NCI-H1436 treated with DMSO at 0.1 percent for 48 hours (cell line): ENCODE data around the gene PGF.

Source experiments
- DNase-seq: peaks from one replicate; lab custom pipeline; 2025; lab: John Stamatoyannopoulos, UW

Gene PGF

GRCh38 chr14:74919421-74920165, 35.8 kb downstream of the PGF start:
- DNase-seq, result no peak

DNA sequence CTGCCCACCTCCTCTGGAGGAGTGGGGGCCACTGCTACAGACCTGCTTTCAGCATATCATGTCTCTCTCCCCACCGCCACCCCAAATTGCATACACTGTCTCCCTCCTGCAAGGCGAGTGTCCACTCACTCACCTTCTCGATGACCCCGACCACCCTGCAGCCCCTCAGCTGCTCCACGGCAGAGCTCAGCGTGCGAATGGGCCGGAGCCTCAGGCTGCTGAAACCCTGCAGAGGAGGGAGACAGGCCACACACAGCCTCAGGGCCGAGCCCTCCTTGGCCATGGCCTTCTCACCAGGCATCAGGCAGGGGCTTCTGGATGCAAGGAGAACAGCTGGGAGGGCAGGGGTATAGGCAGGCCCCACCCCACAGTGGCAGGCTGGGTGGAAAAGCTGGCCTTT, 37.0 kb downstream of the PGF start:
- DNase-seq, result no peak

DNA sequence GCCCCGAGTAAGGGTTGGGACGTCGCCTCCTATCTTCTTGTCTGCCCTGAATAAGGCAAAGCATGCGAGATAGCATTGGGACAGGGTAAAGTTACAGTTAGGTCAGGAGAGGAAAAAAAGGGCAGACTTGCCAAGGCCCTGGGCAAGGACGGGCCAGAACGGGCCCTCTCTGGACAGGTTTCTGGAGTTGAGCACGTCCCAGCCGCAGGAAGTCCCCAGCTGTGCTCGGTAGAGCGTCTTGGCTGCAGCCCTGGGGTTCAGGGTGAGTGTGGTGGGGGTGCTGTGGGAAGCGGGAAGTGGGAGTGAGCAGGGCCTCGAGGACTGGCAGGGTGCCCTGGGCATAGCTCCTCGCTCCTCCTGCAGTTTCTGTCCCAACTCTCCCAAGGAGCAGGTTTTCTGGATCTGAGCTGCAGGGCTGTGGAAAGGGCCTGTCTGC, 37.7 kb downstream of the PGF start:
- DNase-seq, result no peak

DNA sequence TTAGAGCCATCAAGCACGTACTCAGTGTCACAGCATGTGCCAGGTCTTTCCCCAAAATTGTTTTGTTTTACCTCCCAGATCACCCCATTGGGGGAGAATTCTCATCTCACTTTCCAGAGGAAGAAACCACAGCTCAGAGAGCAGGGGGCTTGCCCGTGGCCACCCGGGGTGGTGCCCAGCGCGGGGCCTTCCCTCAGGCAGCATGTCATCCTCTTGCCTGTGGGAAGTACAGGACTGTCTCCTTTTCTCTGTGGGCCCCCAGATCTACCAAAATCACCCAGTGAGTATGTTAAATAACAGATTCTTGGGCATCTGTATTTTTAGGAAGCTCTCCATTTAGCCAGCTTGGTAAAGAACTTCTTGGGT, 38.2 kb downstream of the PGF start:
- DNase-seq, result no peak

GRCh38 chr14:74915826-74916225, 39.6 kb downstream of the PGF start:
- no peak for DNase-seq

DNA sequence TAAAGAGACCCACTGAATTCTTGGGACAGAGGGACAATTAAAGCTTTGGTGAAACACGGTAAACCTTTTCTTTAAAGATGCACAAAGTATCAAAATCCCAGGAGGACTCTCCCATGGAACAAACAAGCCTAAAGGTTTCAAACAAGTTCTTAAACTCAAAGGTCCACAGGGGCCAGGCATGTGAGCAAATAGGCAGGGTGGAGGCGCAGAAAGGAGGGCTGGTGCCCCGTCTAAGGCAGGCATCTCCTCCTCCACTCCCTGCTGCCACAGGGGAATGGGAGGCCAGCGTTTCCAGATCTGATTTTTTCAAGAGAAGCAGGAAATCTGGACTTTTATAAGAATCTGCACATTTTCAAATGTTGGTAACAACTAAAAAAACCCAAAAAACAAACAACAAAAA, 40.0 kb downstream of the PGF start:
- DNase-seq, result no peak

DNA sequence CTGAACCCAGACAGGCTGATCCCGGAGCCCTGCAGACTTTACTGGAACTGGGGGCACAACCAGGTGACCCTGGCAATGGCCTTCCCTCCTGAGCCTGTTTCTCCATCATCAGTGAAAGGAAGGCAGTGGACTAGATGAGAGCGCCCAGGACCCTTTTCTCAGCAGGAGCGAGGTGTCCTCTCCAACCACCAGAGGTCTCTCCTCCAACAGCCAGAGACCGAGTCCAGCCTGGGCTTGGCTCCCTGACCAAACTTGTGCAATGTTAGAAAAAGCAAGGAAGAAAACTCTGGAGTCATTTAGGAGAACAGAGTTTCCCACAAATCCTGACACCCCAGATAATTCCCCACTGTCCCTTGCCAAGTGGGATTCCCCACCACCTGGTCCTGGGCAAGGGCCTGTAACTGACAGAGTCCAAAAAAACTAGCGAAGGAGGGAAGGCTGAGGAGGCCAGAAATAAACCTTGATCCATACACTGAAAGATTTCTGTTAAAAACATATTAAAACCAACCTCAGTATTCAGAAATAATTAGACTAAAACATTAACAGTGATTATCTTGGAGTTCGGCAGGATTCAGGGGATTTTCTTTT, 41.3 kb downstream of the PGF start:
- DNase-seq, result no peak

DNA sequence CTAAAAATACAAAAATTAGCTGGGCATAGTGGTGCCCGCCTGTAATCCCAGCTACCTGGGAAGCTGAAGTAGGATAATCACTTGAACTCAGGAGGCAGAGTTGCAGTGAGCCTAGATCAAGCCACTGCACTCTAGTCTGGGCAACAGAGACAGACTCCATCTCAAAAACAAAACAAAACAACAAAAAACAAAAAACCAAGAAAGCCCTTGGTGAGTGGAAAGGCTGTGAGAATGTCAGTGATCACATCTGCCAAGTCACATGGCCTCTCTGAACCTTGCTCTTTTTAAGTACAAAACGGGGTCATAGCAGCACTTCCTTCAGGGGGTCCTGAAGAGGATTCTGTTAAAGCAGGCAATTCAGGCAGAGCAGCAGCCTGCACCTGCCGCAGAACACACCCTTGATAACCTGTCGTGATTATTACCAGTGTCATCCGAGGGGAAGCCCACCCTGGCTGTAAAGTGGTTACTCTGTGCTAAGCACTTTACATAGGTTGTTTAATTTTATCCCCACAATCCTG, 41.9 kb downstream of the PGF start:
- DNase-seq, result no peak

- no peak for DNase-seq
Observed at GRCh38 chr14:74912801-74913200, 42.6 kb downstream of the PGF start.

DNA sequence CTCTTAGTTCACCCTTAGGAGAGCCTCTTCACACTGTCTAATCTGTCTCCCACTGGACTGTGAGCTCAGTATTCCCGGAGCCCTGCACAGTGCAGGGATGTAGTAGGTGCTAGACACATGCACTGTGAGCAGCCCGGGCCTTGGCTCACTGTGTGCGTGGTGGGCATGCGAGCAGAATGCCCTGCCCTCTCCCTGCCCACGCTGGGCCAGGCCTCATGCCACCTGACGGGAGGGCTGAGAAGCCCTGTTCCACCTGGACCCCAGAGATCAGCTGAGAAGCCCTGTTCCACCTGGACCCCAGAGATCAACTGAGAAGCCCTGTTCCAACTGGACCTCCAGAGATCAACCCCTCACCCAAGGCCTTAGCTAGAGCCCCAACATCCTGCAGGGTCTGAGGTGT, 43.3 kb downstream of the PGF start:
- no peak for DNase-seq

DNA sequence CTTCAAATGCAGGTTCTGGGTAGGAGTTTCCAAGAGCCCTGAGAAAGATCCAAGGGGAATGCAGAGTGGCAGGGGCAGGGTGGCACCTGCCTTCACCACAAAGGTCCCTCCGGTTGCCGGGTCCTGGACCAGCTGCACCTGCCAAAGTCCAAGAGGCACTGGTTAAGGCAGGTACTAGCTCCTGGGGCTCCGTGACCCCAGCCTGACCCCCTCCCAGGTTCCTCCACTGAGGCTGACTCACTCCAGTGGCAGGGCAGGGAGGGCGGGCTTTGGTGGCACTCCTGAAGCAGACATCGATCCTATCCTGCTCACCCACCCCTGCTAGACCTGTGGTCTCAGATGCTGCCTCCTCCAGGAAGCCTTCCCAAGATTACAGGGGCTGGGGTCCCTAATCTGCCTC, 43.7 kb downstream of the PGF start:
- no peak for DNase-seq

DNA sequence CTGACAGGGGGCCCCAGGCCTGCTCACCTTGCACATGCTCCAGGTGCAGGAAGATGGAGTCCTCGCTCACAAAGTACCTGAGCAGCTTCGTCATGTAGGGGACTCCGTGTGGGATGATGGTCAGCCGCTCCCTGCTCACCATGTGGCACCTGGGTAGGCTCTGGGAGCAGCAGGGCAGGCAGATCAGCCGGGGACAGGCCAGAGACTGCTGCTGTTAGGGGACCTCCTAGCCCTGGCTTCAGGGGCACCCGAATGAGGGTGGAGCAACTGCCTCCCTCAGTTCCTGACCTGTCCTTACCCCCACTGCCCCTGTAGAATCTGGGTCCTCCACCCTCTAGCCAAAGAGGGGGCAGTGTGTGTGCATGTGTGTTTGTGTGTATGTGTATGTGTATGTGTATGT, 44.2 kb downstream of the PGF start:
- no peak for DNase-seq

- no peak for DNase-seq
Observed at GRCh38 chr14:74910556-74910955, 44.8 kb downstream of the PGF start.

DNA sequence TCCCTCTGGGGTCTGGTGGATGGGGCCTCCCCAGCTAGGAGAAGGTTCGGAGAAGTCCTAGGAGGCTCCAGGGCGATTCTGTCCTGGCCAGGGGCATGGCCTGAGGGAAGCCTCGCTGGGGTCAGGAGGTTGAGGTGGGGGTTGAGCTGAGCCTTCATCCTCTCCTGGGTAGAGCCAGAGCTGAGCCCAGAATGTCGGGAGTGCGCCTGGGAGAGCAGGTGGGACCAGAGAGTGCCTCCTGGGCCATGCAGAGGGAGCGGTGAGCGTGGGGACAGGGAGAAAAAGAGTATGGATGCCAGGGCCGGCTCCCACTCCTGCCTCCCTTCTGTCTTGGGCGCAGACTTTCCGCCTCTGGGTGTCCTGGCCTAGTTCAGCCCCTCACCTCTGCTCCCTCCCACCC, 45.5 kb downstream of the PGF start:
- no peak for DNase-seq

GRCh38 chr14:74909501-74909900, 45.9 kb downstream of the PGF start:
- no peak for DNase-seq

GRCh38 chr14:74908861-74909341, 46.5 kb downstream of the PGF start:
- DNase-seq, result no peak

DNA sequence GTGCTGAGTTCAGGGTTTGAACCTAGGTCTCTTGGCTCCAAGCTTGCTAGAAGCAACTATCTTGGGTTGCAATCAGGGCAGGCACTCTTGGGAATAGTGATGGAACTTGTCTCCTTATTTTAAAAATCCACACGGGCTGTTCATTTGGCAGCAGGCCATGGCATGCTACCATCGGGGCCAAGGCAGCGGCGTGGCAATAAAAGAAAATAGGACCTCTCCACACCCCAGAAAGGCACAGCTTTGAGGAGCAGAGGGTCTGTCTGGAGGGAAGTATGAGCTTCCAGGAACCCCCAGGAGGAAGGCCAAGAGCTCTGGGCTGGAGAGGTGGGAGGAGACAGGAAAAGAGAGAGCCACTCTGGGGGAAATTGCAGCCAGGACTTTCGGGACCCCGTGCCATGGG, 47.7 kb downstream of the PGF start:
- no peak for DNase-seq

DNA sequence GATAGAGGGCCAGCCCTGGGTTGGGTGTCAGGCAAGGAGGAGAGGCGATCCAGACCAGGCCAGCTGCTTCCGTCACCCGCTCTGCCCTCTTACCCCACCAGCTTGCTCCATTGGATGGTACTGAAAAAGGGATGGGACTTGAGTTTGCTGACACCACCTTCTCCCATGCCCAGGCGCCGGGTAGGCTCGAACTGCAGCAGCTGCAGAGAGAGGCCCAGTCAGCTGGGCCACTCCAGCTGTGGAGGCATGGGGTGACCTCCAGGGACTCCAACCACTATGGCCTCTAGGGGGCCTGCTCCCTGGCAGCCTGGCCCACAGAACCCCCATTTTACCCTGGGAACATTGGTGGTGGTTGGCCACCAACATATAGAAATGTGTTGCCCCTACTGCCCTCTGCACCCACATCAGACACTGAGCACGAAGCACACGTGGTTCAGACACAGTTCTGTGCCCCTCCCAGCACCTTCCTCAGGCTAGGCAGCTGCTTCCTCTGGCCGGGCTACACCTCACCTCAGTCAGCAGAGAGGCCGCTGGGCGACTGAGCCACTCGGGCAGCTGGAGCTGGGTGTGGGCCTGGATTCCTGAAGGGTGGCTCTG, 48.4 kb downstream of the PGF start:
- DNase-seq, result no peak

- DNase-seq, result no peak
Observed at GRCh38 chr14:74905595-74906142, 49.7 kb downstream of the PGF start.

GRCh38 chr14:74904635-74905503, 50.5 kb downstream of the PGF start:
- no peak for DNase-seq

GRCh38 chr14:74902941-74903705, 52.3 kb downstream of the PGF start:
- no peak for DNase-seq
